Melanocyte of skin (primary cell): Measurements from ENCODE around the gene NARS2. TPM values are rescaled to one million over a fixed set of nuclear protein-coding genes. Genes with fewer than 3 reads are reported as not detected.

Source experiments
- small RNA-seq, 2 donors: library from RNA; depleted of rRNA; stranded (forward); fragments of <200 nt; gene quantifications; one replicate each; pipeline ENCODE3, GENCODE V24; 2012
- total RNA-seq, 2 donors: library from RNA; depleted of rRNA; stranded (reverse); fragments of >200 nt; gene quantifications; 2 replicates each; pipeline ENCODE4 v1.2.3, GENCODE V29; 2012

Gene NARS2, protein sequence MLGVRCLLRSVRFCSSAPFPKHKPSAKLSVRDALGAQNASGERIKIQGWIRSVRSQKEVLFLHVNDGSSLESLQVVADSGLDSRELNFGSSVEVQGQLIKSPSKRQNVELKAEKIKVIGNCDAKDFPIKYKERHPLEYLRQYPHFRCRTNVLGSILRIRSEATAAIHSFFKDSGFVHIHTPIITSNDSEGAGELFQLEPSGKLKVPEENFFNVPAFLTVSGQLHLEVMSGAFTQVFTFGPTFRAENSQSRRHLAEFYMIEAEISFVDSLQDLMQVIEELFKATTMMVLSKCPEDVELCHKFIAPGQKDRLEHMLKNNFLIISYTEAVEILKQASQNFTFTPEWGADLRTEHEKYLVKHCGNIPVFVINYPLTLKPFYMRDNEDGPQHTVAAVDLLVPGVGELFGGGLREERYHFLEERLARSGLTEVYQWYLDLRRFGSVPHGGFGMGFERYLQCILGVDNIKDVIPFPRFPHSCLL
- 10 to 100 TPM; 37.5 to 52.9 TPM for total RNA-seq

GRCh38 chr11:78574386-78575381, at the start of gene NARS2:
Gene NARS2, minus strand, starts transcription at chr11:78574864. Its CDS starts 376 bp downstream, at chr11:78574488.

GRCh38 chr11:78417175-78417887, 157.3 kb downstream of the NARS2 start, which contains the start of gene GAB2:
Gene GAB2, minus strand, starts transcription at chr11:78417820. Its CDS starts 100 bp downstream, at chr11:78417720.

Small RNAs within 50 kb of the gene (small RNA-seq; reads per million reads assigned to genes)
- 0 reads per million in 2 donors for gene RNU6-311P

Other genes starting within 250 kb of the NARS2 start
- gene GAB2, start 157.0 kb downstream of the NARS2 start, total RNA-seq: 10 to 100 TPM; 23.4 to 29.3 TPM